Neural cell (in vitro differentiated cells): ENCODE data around the gene DOP1A. TPM values are rescaled to one million over a fixed set of nuclear protein-coding genes. Genes with fewer than 3 reads are reported as not detected.

Source experiments
- H2AFZ ChIP-seq: fragments of 200-600, 300-800 bp; sonication (generic), shearing (Covaris generic); 2 replicates; pipeline ENCODE4 v1.6.0; 2014; ENCODE audit warnings: low read depth, mild to moderate bottlenecking, antibody characterized with exemption, low read length, moderate library complexity
- H3F3A ChIP-seq: fragments of 200-600 bp; shearing (Covaris generic); 2 replicates; pipeline ENCODE4 v1.6.1; 2016; ENCODE audit warnings: mild to moderate bottlenecking, moderate library complexity, mixed read lengths, antibody characterized with exemption, low read length; ENCODE audit not compliant: insufficient read depth, poor library complexity, severe bottlenecking
- H3K27ac ChIP-seq: fragments of 200-600, 300-800 bp; sonication (generic), shearing (Covaris generic); 2 replicates; pipeline ENCODE4 v1.5.1; 2014; ENCODE audit warnings: mild to moderate bottlenecking, low read length, moderate library complexity
- H3K27me3 ChIP-seq: fragments of 300-800, 200-600 bp; sonication (generic), shearing (Covaris generic); 2 replicates; pipeline ENCODE4 v1.6.0; 2014; ENCODE audit warnings: mild to moderate bottlenecking, low read depth, low read length, moderate library complexity; ENCODE audit not compliant: insufficient read depth
- H3K36me3 ChIP-seq: fragments of 300-800, 200-600 bp; sonication (generic), shearing (Covaris generic); 2 replicates; pipeline ENCODE4 v1.5.1; 2014; ENCODE audit warnings: mild to moderate bottlenecking, antibody characterized with exemption, low read length, moderate library complexity; ENCODE audit not compliant: insufficient read depth
- H3K4me2 ChIP-seq: fragments of 300-800, 200-600 bp; sonication (generic), shearing (Covaris generic); 2 replicates; pipeline ENCODE4 v1.6.0; 2014; ENCODE audit warnings: mild to moderate bottlenecking, low read length
- H3K4me3 ChIP-seq: fragments of 300-800, 200-600 bp; sonication (generic), shearing (Covaris generic); 2 replicates; pipeline ENCODE4 v1.5.1; 2014; ENCODE audit warnings: mild to moderate bottlenecking, low read length, moderate library complexity
- H3K79me2 ChIP-seq: fragments of 200-600 bp; shearing (Covaris generic); replicated peaks from 2 replicates; pipeline ENCODE4 v1.6.0; 2014; ENCODE audit warnings: mild to moderate bottlenecking, low read length, moderate library complexity; ENCODE audit not compliant: insufficient read depth
- H3K9ac ChIP-seq: fragments of 300-800, 200-600 bp; sonication (generic), shearing (Covaris generic); 2 replicates; pipeline ENCODE4 v1.6.1; 2016; ENCODE audit warnings: mild to moderate bottlenecking, low read length, mixed read lengths
- H3K9me2 ChIP-seq: fragments of 200-600 bp; shearing (Covaris generic); 2 replicates; pipeline ENCODE4 v1.6.1; 2016; ENCODE audit warnings: mild to moderate bottlenecking, low read length, mixed read lengths; ENCODE audit not compliant: insufficient read depth
- H3K9me3 ChIP-seq: fragments of 200-600, 300-800 bp; sonication (generic), shearing (Covaris generic); 2 replicates; pipeline ENCODE4 v1.6.1; 2016; ENCODE audit warnings: mild to moderate bottlenecking, mixed run types, low read length, moderate library complexity, mixed read lengths
- H4K20me1 ChIP-seq: fragments of 200-600 bp; shearing (Covaris generic); 2 replicates; pipeline ENCODE4 v1.6.1; 2016; ENCODE audit warnings: mild to moderate bottlenecking, mixed run types; ENCODE audit not compliant: insufficient read depth
- EP300 ChIP-seq: fragments of 450-650 bp; conservative IDR thresholded peaks from 2 replicates; pipeline ENCODE4 v1.6.1; 2014; ENCODE audit warnings: antibody characterized with exemption, mild to moderate bottlenecking, moderate library complexity; ENCODE audit not compliant: poor library complexity, severe bottlenecking
- EZH2 ChIP-seq: fragments of 200-600, 300-800 bp; shearing (Covaris generic), sonication (generic); IDR thresholded peaks from 2 replicates; pipeline ENCODE4 v1.6.1; 2014; ENCODE audit warnings: antibody characterized with exemption, low read length, borderline replicate concordance, mild to moderate bottlenecking; ENCODE audit not compliant: insufficient read depth, poor library complexity, severe bottlenecking
- MXI1 ChIP-seq: fragments of 450-650 bp; conservative IDR thresholded peaks from 2 replicates; pipeline ENCODE4 v1.6.1; 2014; ENCODE audit warnings: antibody characterized with exemption, mild to moderate bottlenecking; ENCODE audit not compliant: poor library complexity, severe bottlenecking
- POLR2AphosphoS5 ChIP-seq: IDR thresholded peaks from 2 replicates; pipeline ENCODE4 v1.6.1; 2012
- RAD21 ChIP-seq: fragments of 450-650 bp; conservative IDR thresholded peaks from 2 replicates; pipeline ENCODE4 v1.6.1; 2014; ENCODE audit warnings: antibody characterized with exemption, mild to moderate bottlenecking, moderate library complexity
- SMC3 ChIP-seq: fragments of 450-650 bp; conservative IDR thresholded peaks from 2 replicates; pipeline ENCODE4 v1.6.1; 2014; ENCODE audit warnings: antibody characterized with exemption, mild to moderate bottlenecking, moderate library complexity; ENCODE audit not compliant: poor library complexity
- TAF1 ChIP-seq: IDR thresholded peaks from 2 replicates; pipeline ENCODE4 v1.6.1; 2012; ENCODE audit warnings: low read depth
- polyA plus RNA-seq: library from polyadenylated mRNA; depleted of rRNA; stranded (reverse); fragments of >200 nt; gene quantifications from 2 replicates; pipeline ENCODE4 v1.2.3, GENCODE V29; 2014
- TF ChIP-seq, protein P1 (sequence below): IDR thresholded peaks from 2 replicates; pipeline ENCODE4 v1.6.1; 2012; ENCODE audit warnings: borderline replicate concordance
- TF ChIP-seq, protein P2 (sequence below): fragments of 450-650 bp; IDR thresholded peaks from 2 replicates; pipeline ENCODE4 v1.5.1; 2014; ENCODE audit warnings: antibody characterized with exemption, mild to moderate bottlenecking, moderate library complexity; ENCODE audit not compliant: poor library complexity, severe bottlenecking

DOP1A gene
- polyA plus RNA-seq, 1 donor from 2014 or later, result 97.6 TPM

DNA sequence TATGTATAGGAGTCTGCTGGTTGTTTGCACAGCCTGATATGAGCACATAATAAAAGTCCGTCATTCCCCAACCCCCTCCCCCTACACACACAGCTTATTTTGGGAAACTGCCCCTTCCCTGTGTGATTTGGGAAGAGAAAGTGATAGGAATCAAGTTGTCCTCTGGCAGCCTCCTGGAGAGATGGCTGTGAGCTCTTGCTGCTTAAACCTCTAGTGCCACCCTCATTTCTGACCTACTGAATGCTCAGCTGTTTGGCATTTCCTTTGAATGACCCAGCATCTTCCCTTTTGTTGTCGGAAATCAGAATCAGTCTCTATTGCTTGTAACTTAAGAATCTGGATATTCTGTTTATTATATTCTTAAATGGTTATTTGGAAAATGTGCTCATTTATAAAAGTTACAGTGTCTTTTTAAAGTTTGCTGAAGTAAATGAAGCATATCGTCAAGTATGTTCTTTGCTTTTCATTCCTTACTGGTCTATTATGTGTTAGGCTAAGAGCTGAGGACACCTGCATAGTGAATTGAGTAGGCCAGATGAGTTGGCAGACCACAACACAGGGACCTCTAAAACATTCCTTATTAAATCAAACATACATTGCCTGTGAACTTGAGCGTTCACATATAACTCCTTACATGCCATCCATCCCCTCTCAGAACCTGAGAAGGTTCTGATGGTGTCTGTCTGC is 131.2 kb downstream of the DOP1A start:
- Histone ChIP-seq H3K4me2 (no peak overlapping the region), H3K79me2 (no peaks in the 10 kb centered on the region), H3F3A (no peaks in the 10 kb centered on the region), H3K36me3 (peaks cover 6% of the 10 kb centered on the region), H3K9ac (no peak overlapping the region), H3K27me3 (peaks cover 4% of the 10 kb centered on the region), H3K9me3 (no peaks in the 10 kb centered on the region), H3K27ac (no peak overlapping the region), H3K4me3 (no peak overlapping the region), H3K9me2 (no peaks in the 10 kb centered on the region), H2AFZ (no peak overlapping the region), H4K20me1 (no peaks in the 10 kb centered on the region)
- TF ChIP-seq EP300 (no peak), POLR2AphosphoS5 (no peak), EZH2 (no peak), RAD21 (no peak), MXI1 (no peak), SMC3 (no peak), TAF1 (no peak)
- TF ChIP-seq, protein P1, sequence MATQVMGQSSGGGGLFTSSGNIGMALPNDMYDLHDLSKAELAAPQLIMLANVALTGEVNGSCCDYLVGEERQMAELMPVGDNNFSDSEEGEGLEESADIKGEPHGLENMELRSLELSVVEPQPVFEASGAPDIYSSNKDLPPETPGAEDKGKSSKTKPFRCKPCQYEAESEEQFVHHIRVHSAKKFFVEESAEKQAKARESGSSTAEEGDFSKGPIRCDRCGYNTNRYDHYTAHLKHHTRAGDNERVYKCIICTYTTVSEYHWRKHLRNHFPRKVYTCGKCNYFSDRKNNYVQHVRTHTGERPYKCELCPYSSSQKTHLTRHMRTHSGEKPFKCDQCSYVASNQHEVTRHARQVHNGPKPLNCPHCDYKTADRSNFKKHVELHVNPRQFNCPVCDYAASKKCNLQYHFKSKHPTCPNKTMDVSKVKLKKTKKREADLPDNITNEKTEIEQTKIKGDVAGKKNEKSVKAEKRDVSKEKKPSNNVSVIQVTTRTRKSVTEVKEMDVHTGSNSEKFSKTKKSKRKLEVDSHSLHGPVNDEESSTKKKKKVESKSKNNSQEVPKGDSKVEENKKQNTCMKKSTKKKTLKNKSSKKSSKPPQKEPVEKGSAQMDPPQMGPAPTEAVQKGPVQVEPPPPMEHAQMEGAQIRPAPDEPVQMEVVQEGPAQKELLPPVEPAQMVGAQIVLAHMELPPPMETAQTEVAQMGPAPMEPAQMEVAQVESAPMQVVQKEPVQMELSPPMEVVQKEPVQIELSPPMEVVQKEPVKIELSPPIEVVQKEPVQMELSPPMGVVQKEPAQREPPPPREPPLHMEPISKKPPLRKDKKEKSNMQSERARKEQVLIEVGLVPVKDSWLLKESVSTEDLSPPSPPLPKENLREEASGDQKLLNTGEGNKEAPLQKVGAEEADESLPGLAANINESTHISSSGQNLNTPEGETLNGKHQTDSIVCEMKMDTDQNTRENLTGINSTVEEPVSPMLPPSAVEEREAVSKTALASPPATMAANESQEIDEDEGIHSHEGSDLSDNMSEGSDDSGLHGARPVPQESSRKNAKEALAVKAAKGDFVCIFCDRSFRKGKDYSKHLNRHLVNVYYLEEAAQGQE, result no peak
- TF ChIP-seq, protein P2, sequence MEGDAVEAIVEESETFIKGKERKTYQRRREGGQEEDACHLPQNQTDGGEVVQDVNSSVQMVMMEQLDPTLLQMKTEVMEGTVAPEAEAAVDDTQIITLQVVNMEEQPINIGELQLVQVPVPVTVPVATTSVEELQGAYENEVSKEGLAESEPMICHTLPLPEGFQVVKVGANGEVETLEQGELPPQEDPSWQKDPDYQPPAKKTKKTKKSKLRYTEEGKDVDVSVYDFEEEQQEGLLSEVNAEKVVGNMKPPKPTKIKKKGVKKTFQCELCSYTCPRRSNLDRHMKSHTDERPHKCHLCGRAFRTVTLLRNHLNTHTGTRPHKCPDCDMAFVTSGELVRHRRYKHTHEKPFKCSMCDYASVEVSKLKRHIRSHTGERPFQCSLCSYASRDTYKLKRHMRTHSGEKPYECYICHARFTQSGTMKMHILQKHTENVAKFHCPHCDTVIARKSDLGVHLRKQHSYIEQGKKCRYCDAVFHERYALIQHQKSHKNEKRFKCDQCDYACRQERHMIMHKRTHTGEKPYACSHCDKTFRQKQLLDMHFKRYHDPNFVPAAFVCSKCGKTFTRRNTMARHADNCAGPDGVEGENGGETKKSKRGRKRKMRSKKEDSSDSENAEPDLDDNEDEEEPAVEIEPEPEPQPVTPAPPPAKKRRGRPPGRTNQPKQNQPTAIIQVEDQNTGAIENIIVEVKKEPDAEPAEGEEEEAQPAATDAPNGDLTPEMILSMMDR, result no peak

DNA sequence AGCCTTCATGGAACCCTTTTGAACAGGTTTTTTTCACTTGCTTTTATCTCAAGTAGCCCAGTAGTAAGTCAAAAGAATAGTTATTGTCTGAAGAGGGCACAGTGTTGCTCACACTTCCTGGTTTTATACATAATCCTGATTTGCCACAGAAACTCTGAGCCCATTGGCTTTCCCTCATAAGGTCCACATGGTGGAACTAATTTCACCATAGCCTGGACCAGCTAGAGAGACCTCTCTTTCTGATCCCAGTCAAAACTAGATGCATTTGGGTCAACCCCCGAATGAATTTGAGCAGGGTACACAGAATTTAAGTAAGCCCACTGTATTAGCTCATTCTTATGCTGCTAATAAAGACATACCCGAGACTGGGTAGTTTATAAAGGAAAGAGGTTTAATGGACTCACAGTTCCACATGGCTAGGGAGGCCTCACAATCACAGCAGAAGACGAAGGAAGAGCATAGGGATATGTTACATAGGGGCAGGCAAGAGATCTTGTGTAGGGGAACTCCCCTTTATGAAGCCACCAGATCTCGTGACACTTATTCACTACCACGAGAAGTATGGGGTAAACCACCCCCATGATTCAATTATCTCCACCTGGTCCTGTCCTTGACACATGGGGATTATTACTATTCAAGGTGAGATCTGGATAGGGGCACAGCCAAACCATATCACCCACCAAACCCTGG is 131.8 kb downstream of the DOP1A start:
- no peak overlapping the region for H3K9ac ChIP-seq
- peaks cover 6% of the 10 kb centered on the region for H3K36me3 ChIP-seq
- H3K79me2 ChIP-seq, result no peaks in the 10 kb centered on the region
- no peak overlapping the region for H2AFZ ChIP-seq
- no peak overlapping the region for H3K27ac ChIP-seq
- TF ChIP-seq MXI1, result no peak
- no peak for TF ChIP-seq POLR2AphosphoS5
- no peaks in the 10 kb centered on the region for H3K9me2 ChIP-seq
- no peak overlapping the region for H3K4me2 ChIP-seq
- no peaks in the 10 kb centered on the region for H4K20me1 ChIP-seq
- no peaks in the 10 kb centered on the region for H3F3A ChIP-seq
- H3K9me3 ChIP-seq, result no peaks in the 10 kb centered on the region
- H3K27me3 ChIP-seq, result no peaks in the 10 kb centered on the region
- no peak overlapping the region for H3K4me3 ChIP-seq
